Endothelial cell of umbilical vein (primary cell): Measurements from ENCODE around the gene SAPCD2. TPM values are rescaled to one million over a fixed set of nuclear protein-coding genes. Genes with fewer than 3 reads are reported as not detected.

Source experiments
- BruUV-seq: library from RNA; stranded (reverse); fragments of 400-500 nt; replicated peaks from 2 replicates; lab custom pipeline; 2021; lab: Mats Ljungman, UMichigan
- CTCF ChIA-PET: fragments of 300-600, 350-600 bp; sonication (Branson Sonifier 250); formaldehyde crosslinking; loops from one replicate; lab custom pipeline; 2021; ENCODE audit warnings: antibody characterized with exemption, inconsistent platforms; lab: Charles Lee
- POLR2A ChIA-PET: fragments of 300-600, 350-600 bp; sonication (Branson Sonifier 250); formaldehyde crosslinking; loops from one replicate; lab custom pipeline; 2021; ENCODE audit warnings: antibody characterized with exemption, inconsistent platforms; lab: Charles Lee
- DNase-seq: peaks from one replicate; pipeline ENCODE4 v3.0.0-alpha.2; 2011; ENCODE audit warnings: low read depth, low spot score
- FAIRE-seq: peaks from 2 replicates; lab custom pipeline; 2011; peaks lifted over from hg19 to GRCh38; lab: Jason Lieb, UNC
- H2AFZ ChIP-seq: 2 replicates; pipeline ENCODE4 v1.6.0; 2012; ENCODE audit warnings: low read depth, low read length, control low read depth, inconsistent platforms
- H3K27ac ChIP-seq: 2 replicates; pipeline ENCODE4 v1.5.1; 2011; ENCODE audit warnings: low read depth, mild to moderate bottlenecking, control low read depth, low read length, moderate library complexity; ENCODE audit not compliant: insufficient read depth
- H3K27me3 ChIP-seq, 2 experiments: 2 replicates each; pipeline versions ENCODE4 v1.6.0 to v1.6.1; 2011; ENCODE audit warnings: low read length in 2 of 2, mixed read lengths in 1 of 2; ENCODE audit not compliant: control insufficient read depth in 2 of 2, insufficient read depth in 2 of 2
- H3K36me3 ChIP-seq, 2 experiments: 2 replicates in 1 of 2; 3 replicates in 1 of 2; pipeline ENCODE4 v1.5.1; 2011; ENCODE audit warnings: low read length in 2 of 2, mild to moderate bottlenecking in 1 of 2, moderate library complexity in 1 of 2; ENCODE audit not compliant: control insufficient read depth in 2 of 2, insufficient read depth in 2 of 2; ENCODE audit errors: extremely low read depth in 1 of 2
- H3K4me1 ChIP-seq: 3 replicates; pipeline ENCODE4 v1.5.1; 2011; ENCODE audit warnings: mild to moderate bottlenecking, low read length; ENCODE audit not compliant: control insufficient read depth, insufficient read depth; ENCODE audit errors: extremely low read depth
- H3K4me2 ChIP-seq: 2 replicates; pipeline ENCODE4 v1.6.1; 2011; ENCODE audit warnings: low read length, control low read depth, mixed read lengths; ENCODE audit not compliant: insufficient read depth
- H3K4me3 ChIP-seq, 3 experiments: fragments of 200-600 bp in 1 of 3; sonication (generic), shearing (Covaris generic) in 1 of 3; replicated peaks in 1 of 3; 2 replicates each; pipeline ENCODE4 v1.5.1; 2011 to 2016; ENCODE audit warnings: control low read depth in 3 of 3, low read length in 3 of 3, mild to moderate bottlenecking in 2 of 3, inconsistent platforms in 1 of 3, low read depth in 1 of 3, moderate library complexity in 1 of 3; ENCODE audit not compliant: insufficient read depth in 1 of 3
- H3K79me2 ChIP-seq: 2 replicates; pipeline ENCODE4 v1.6.0; 2012; ENCODE audit warnings: low read length, inconsistent platforms; ENCODE audit not compliant: control insufficient read depth, insufficient read depth
- H3K9ac ChIP-seq: replicated peaks from 2 replicates; pipeline ENCODE3; 2011; ENCODE audit warnings: low read length, control low read depth; ENCODE audit not compliant: insufficient read depth; ENCODE audit errors: extremely low read depth
- H3K9me1 ChIP-seq: replicated peaks from 3 replicates; pipeline ENCODE4 v1.6.0; 2011; ENCODE audit warnings: mild to moderate bottlenecking, low read length; ENCODE audit not compliant: control insufficient read depth, insufficient read depth; ENCODE audit errors: extremely low read depth
- H3K9me3 ChIP-seq: replicated peaks from 2 replicates; pipeline ENCODE4 v1.5.1; 2012; ENCODE audit warnings: low read length, inconsistent platforms; ENCODE audit not compliant: control insufficient read depth, insufficient read depth
- H4K20me1 ChIP-seq: replicated peaks from 2 replicates; pipeline ENCODE3; 2011; ENCODE audit warnings: mild to moderate bottlenecking, low read length; ENCODE audit not compliant: control insufficient read depth, insufficient read depth; ENCODE audit errors: extremely low read depth
- EZH2 ChIP-seq: IDR thresholded peaks from 2 replicates; pipeline ENCODE4 v1.6.1; 2012; ENCODE audit warnings: borderline replicate concordance, low read depth, mild to moderate bottlenecking, moderate library complexity, low read length, inconsistent platforms; ENCODE audit not compliant: severe bottlenecking
- FOS ChIP-seq: IDR thresholded peaks from 2 replicates; pipeline ENCODE4 v1.6.1; 2011; ENCODE audit warnings: mild to moderate bottlenecking, low read length, moderate library complexity, borderline replicate concordance; ENCODE audit not compliant: insufficient read depth
- GATA2 ChIP-seq: IDR thresholded peaks from 2 replicates; pipeline ENCODE4 v1.7.0; 2011; ENCODE audit warnings: low read depth, mild to moderate bottlenecking, moderate library complexity, mixed read lengths, low read length; ENCODE audit not compliant: insufficient read length, insufficient read depth
- JUN ChIP-seq: IDR thresholded peaks from 2 replicates; pipeline ENCODE4 v1.6.1; 2011; ENCODE audit warnings: borderline replicate concordance, low read depth; ENCODE audit not compliant: insufficient read length, insufficient read depth
- MYC ChIP-seq: IDR thresholded peaks from one replicate; pipeline ENCODE4 v1.6.1; 2011; ENCODE audit warnings: mild to moderate bottlenecking, low read depth, low read length
- POLR2A ChIP-seq: IDR thresholded peaks from 2 replicates; pipeline ENCODE4 v1.6.1; 2012; ENCODE audit warnings: low read depth, mild to moderate bottlenecking, control low read depth, low read length
- POLR2AphosphoS5 ChIP-seq: IDR thresholded peaks from 2 replicates; pipeline ENCODE4 v1.6.1; 2012; ENCODE audit warnings: low read depth, mild to moderate bottlenecking, control low read depth, low read length, moderate library complexity; ENCODE audit not compliant: insufficient read depth
- dilution Hi-C: fragments of 300-500 bp; cut with MboI; formaldehyde crosslinking; loops from one replicate; pipeline ENCODE4 v1.15.0; 2019; ENCODE audit warnings: low sequenced_read_pairs; ENCODE audit not compliant: extremely low pct_ligation_motif_present
- intact Hi-C: fragments of 100-400 bp; cut with micrococcal nuclease; formaldehyde crosslinking; loops from one replicate; pipeline ENCODE4 v1.10.0; 2022
- polyA plus RNA-seq, 4 experiments: library from polyadenylated mRNA; depleted of rRNA in 3 of 4; stranded (reverse) in 3 of 4; unstranded in 1 of 4; fragments of >200 nt; gene quantifications; 2 replicates each; pipeline versions ENCODE4 v1.2.1 to v1.2.3, GENCODE V29; 2011 to 2012; ENCODE audit warnings: missing spikeins in 1 of 4
- total RNA-seq: library from RNA; stranded (reverse); gene quantifications from 2 replicates; pipeline ENCODE4 v1.2.3, GENCODE V29; 2021
- TF ChIP-seq, protein P1 (sequence below), 2 donors: IDR thresholded peaks; 1 replicate in 1 of 2; 2 replicates in 1 of 2; pipeline ENCODE4 v1.5.1; 2011; ENCODE audit warnings: low read length in 2 of 2, mild to moderate bottlenecking in 2 of 2, moderate library complexity in 2 of 2, control low read depth in 1 of 2, inconsistent platforms in 1 of 2, low read depth in 1 of 2; ENCODE audit not compliant: insufficient read depth in 1 of 2; ENCODE audit errors: extremely low read depth in 1 of 2
- TF ChIP-seq, protein P2 (sequence below): IDR thresholded peaks from 2 replicates; pipeline ENCODE4 v1.6.1; 2011; ENCODE audit not compliant: insufficient read depth, insufficient read length

The SAPCD2 gene
- total and polyA plus RNA-seq, 2 donors (not counting 3 experiments of a cell fraction or from before 2014, with no cell fraction given): 11.5 to 27.8 TPM

- intact Hi-C loops (no loop called here), dilution Hi-C loops (no loop called here)
- POLR2A ChIA-PET: no interaction called here
- Histone ChIP-seq H2AFZ (no peak overlapping the region), H3K4me1 (peaks cover 21% of the 10 kb centered on the region), H3K27me3 (no peaks in the 10 kb centered on the region), H3K4me3 (no peak overlapping the region), H3K9me3 (no peaks in the 10 kb centered on the region), H3K27ac (no peak overlapping the region), H3K9me1 (no peaks in the 10 kb centered on the region), H3K4me2 (no peak overlapping the region), H4K20me1 (no peaks in the 10 kb centered on the region), H3K9ac (no peak overlapping the region), H3K36me3 (peaks cover 0 to 32% of the 10 kb centered on the region in 2 experiments), H3K79me2 (peaks cover 6% of the 10 kb centered on the region)
- FAIRE-seq (no peak), DNase-seq (no peak)
- BruUV-seq: no TSS peak
- CTCF ChIA-PET: no interaction called here
- TF ChIP-seq, protein P1, sequence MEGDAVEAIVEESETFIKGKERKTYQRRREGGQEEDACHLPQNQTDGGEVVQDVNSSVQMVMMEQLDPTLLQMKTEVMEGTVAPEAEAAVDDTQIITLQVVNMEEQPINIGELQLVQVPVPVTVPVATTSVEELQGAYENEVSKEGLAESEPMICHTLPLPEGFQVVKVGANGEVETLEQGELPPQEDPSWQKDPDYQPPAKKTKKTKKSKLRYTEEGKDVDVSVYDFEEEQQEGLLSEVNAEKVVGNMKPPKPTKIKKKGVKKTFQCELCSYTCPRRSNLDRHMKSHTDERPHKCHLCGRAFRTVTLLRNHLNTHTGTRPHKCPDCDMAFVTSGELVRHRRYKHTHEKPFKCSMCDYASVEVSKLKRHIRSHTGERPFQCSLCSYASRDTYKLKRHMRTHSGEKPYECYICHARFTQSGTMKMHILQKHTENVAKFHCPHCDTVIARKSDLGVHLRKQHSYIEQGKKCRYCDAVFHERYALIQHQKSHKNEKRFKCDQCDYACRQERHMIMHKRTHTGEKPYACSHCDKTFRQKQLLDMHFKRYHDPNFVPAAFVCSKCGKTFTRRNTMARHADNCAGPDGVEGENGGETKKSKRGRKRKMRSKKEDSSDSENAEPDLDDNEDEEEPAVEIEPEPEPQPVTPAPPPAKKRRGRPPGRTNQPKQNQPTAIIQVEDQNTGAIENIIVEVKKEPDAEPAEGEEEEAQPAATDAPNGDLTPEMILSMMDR (IDR thresholded peaks at IDR 0.05; ENCODE audit: extremely low read depth in 1 of 2, insufficient read depth in 1 of 2, low read depth in 1 of 2, low read length in 2 of 2): no peak
- TF ChIP-seq POLR2A: no peak
- no peak for TF ChIP-seq FOS
- TF ChIP-seq MYC: no peak
- no peak for TF ChIP-seq JUN
- TF ChIP-seq, protein P2, sequence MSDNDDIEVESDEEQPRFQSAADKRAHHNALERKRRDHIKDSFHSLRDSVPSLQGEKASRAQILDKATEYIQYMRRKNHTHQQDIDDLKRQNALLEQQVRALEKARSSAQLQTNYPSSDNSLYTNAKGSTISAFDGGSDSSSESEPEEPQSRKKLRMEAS: no peak
- TF ChIP-seq EZH2: no peak
- TF ChIP-seq GATA2: no peak
- TF ChIP-seq POLR2AphosphoS5: no peak
Measured at GRCh38 chr9:137080260-137081122, 10.1 kb upstream of the SAPCD2 start.
